Liver (tissue), 9 donors: ENCODE measurements around the gene TNK1. TPM values are rescaled to one million over a fixed set of nuclear protein-coding genes. Genes with fewer than 3 reads are reported as not detected.

ENCODE experiments used
- DNase-seq: peaks from one replicate; pipeline ENCODE4 v3.0.0-alpha.2; 2017; ENCODE audit warnings: low spot score
- H3K27ac ChIP-seq, 2 donors: one replicate each; pipeline ENCODE4 v1.7.0; 2013; ENCODE audit warnings: inconsistent platforms in 2 of 2, low read length in 2 of 2, control low read depth in 1 of 2, low read depth in 1 of 2, mild to moderate bottlenecking in 1 of 2
- H3K27me3 ChIP-seq, 4 donors: one replicate each; pipeline versions ENCODE4 v1.6.1 to v1.7.0; 2013; ENCODE audit warnings: low read length in 3 of 4, inconsistent platforms in 1 of 4, mild to moderate bottlenecking in 1 of 4, moderate library complexity in 1 of 4; ENCODE audit not compliant: control insufficient read depth in 4 of 4, insufficient read depth in 4 of 4
- H3K36me3 ChIP-seq, 4 donors: one replicate each; pipeline versions ENCODE4 v1.6.1 to v1.7.0; 2013; ENCODE audit warnings: low read length in 3 of 4, mild to moderate bottlenecking in 3 of 4, low read depth in 1 of 4, moderate library complexity in 1 of 4; ENCODE audit not compliant: control insufficient read depth in 4 of 4, insufficient read depth in 3 of 4
- H3K4me1 ChIP-seq, 4 donors: one replicate each; pipeline versions ENCODE4 v1.6.1 to v1.7.0; 2013; ENCODE audit warnings: low read length in 3 of 4, mild to moderate bottlenecking in 3 of 4, moderate library complexity in 1 of 4; ENCODE audit not compliant: control insufficient read depth in 4 of 4, insufficient read depth in 4 of 4
- H3K4me3 ChIP-seq, 3 donors: one replicate each; pipeline versions ENCODE4 v1.6.1 to v1.7.0; 2013; ENCODE audit warnings: low read length in 3 of 3, control low read depth in 1 of 3, low read depth in 1 of 3, mild to moderate bottlenecking in 1 of 3
- H3K9ac ChIP-seq, 2 donors: one replicate each; pipeline ENCODE4 v1.7.0; 2013; ENCODE audit warnings: low read length in 2 of 2, mild to moderate bottlenecking in 2 of 2, moderate library complexity in 2 of 2, control low read depth in 1 of 2, low read depth in 1 of 2
- H3K9me3 ChIP-seq, 4 donors: one replicate each; pipeline versions ENCODE4 v1.6.1 to v1.7.0; 2013; ENCODE audit warnings: low read length in 3 of 4; ENCODE audit not compliant: control insufficient read depth in 4 of 4
- CTCF ChIP-seq: fragments of 150-350 bp; IDR thresholded peaks from 2 replicates; pipeline ENCODE4 v1.5.1; 2017; ENCODE audit warnings: improper control_type of control experiment, low read depth, low read length; ENCODE audit not compliant: missing input control
- EGR1 ChIP-seq, 2 donors: IDR thresholded peaks; 2 replicates each; pipeline ENCODE4 v1.6.1; 2016 to 2018; ENCODE audit warnings: antibody characterized with exemption in 2 of 2, low read depth in 2 of 2
- FOXA1 ChIP-seq: IDR thresholded peaks from 2 replicates; pipeline ENCODE4 v1.6.1; 2016; ENCODE audit warnings: antibody characterized with exemption
- FOXA2 ChIP-seq: IDR thresholded peaks from 2 replicates; pipeline ENCODE4 v1.6.1; 2016; ENCODE audit warnings: antibody characterized with exemption
- GABPA ChIP-seq, 2 donors: IDR thresholded peaks in 1 of 2; conservative IDR thresholded peaks in 1 of 2; 2 replicates each; pipeline ENCODE4 v1.6.1; 2016; ENCODE audit warnings: antibody characterized with exemption in 2 of 2, mild to moderate bottlenecking in 1 of 2, moderate library complexity in 1 of 2
- HNF4A ChIP-seq, 2 donors: conservative IDR thresholded peaks; 2 replicates each; pipeline ENCODE4 v1.6.1; 2016; ENCODE audit warnings: antibody characterized with exemption in 2 of 2, mild to moderate bottlenecking in 2 of 2
- HNF4G ChIP-seq: IDR thresholded peaks from 2 replicates; pipeline ENCODE4 v1.6.1; 2016; ENCODE audit warnings: antibody characterized with exemption
- JUND ChIP-seq, 2 donors: IDR thresholded peaks; 2 replicates each; pipeline ENCODE4 v1.6.1; 2016; ENCODE audit warnings: antibody characterized with exemption in 2 of 2
- MAX ChIP-seq: IDR thresholded peaks from 2 replicates; pipeline ENCODE4 v1.6.1; 2016; ENCODE audit warnings: antibody characterized with exemption
- NR2F2 ChIP-seq: IDR thresholded peaks from 2 replicates; pipeline ENCODE4 v1.6.1; 2016; ENCODE audit warnings: antibody characterized with exemption
- RAD21 ChIP-seq, 2 donors: IDR thresholded peaks; 2 replicates each; pipeline ENCODE4 v1.6.1; 2016; ENCODE audit warnings: antibody characterized with exemption in 2 of 2, mild to moderate bottlenecking in 2 of 2
- REST ChIP-seq: IDR thresholded peaks from 2 replicates; pipeline ENCODE4 v1.6.1; 2016; ENCODE audit warnings: antibody characterized with exemption, mild to moderate bottlenecking
- RXRA ChIP-seq, 2 donors: IDR thresholded peaks; 2 replicates each; pipeline ENCODE4 v1.6.1; 2017 to 2018; ENCODE audit warnings: antibody characterized with exemption in 2 of 2, mild to moderate bottlenecking in 1 of 2
- SP1 ChIP-seq: IDR thresholded peaks from 2 replicates; pipeline ENCODE4 v1.6.1; 2018; ENCODE audit warnings: antibody characterized with exemption, mild to moderate bottlenecking
- TAF1 ChIP-seq: conservative IDR thresholded peaks from 2 replicates; pipeline ENCODE4 v1.6.1; 2016; ENCODE audit warnings: antibody characterized with exemption, mild to moderate bottlenecking
- ZBTB33 ChIP-seq: IDR thresholded peaks from 2 replicates; pipeline ENCODE4 v1.6.1; 2016; ENCODE audit warnings: antibody characterized with exemption
- WGBS: extraction: QIAGEN DNeasy Blood & Tissue Kit; methylation state at CpG from one replicate; pipeline ENCODE4 v1.1.7; 2013; 5-methylcytosine and 5-hydroxymethylcytosine counted together
- polyA plus RNA-seq, 2 donors: library from polyadenylated mRNA; stranded (reverse) in 1 of 2; unstranded in 1 of 2; fragments of 200-250 nt in 1 of 2; fragments of >200 nt in 1 of 2; fragmentation: Nextera tagmentation in 1 of 2; extraction: Ambion mirVana in 1 of 2; gene quantifications; one replicate each; pipeline versions ENCODE4 v1.2.1 to v1.2.3, GENCODE V29; 2013 to 2015
- total RNA-seq, 2 donors: library from RNA; depleted of rRNA; stranded (reverse); fragments of >200 nt; gene quantifications; one replicate each; pipeline ENCODE4 v1.2.3, GENCODE V29; 2014
- donor health status: healthy.
- donor health status: healthy.
- donor health status: healthy.
- donor health status: healthy.
- donor health status: healthy.

TNK1 gene
- total and polyA plus RNA-seq, 4 donors = 0.05 to 3.5 (median 2.5) TPM

GRCh38 chr17:7340179-7340578 lies 40.7 kb upstream of the TNK1 start:
- Histone ChIP-seq H3K27ac (no peak overlapping the region), H3K9me3 (no peaks in the 10 kb centered on the region), H3K27me3 (no peaks in the 10 kb centered on the region), H3K36me3 (no peaks in the 10 kb centered on the region), H3K4me3 (no peak overlapping the region), H3K4me1 (no peaks in the 10 kb centered on the region), H3K9ac (no peak overlapping the region)
- TF ChIP-seq GABPA (IDR thresholded peaks at IDR 0.05 in 1 of 2, conservative IDR thresholded peaks at IDR 0.05 in 1 of 2) (no peak), MAX (no peak), SP1 (no peak), CTCF (no peak), FOXA2 (no peak), HNF4G (no peak), RXRA (IDR thresholded peaks at IDR 0.05) (no peak)
- no peak for DNase-seq
- whole genome bisulfite sequencing = 78% methylated on average over 2 of the region's 2 CpGs

GRCh38 chr17:7341842-7342241 lies 39.0 kb upstream of the TNK1 start:
- Histone ChIP-seq H3K36me3 (no peaks in the 10 kb centered on the region), H3K4me1 (no peaks in the 10 kb centered on the region), H3K9me3 (no peaks in the 10 kb centered on the region), H3K27me3 (no peaks in the 10 kb centered on the region), H3K9ac (no peak overlapping the region), H3K27ac (no peak overlapping the region), H3K4me3 (no peak overlapping the region)
- TF ChIP-seq EGR1 (IDR thresholded peaks at IDR 0.05; ENCODE audit: low read depth in 2 of 2) (no peak), RXRA (IDR thresholded peaks at IDR 0.05) (no peak), TAF1 (no peak), NR2F2 (no peak), GABPA (IDR thresholded peaks at IDR 0.05 in 1 of 2, conservative IDR thresholded peaks at IDR 0.05 in 1 of 2) (no peak), SP1 (no peak), MAX (no peak), HNF4A (conservative IDR thresholded peaks at IDR 0.05) (no peak), ZBTB33 (no peak), HNF4G (no peak), FOXA2 (no peak), JUND (IDR thresholded peaks at IDR 0.05) (no peak), CTCF (no peak), RAD21 (IDR thresholded peaks at IDR 0.05) (no peak), FOXA1 (no peak), REST (no peak)
- 94% methylated on average over 13 of the region's 13 CpGs for WGBS
- no peak for DNase-seq
